Measurements from ENCODE around the gene TXN2. TPM values are rescaled to one million over a fixed set of nuclear protein-coding genes. Genes with fewer than 3 reads are reported as not detected.
"Not testable (repeated sequence)": the region's sequence is repeated elsewhere in the genome, so short reads cannot be mapped to it uniquely, and the experiment has no call there.

TXN2 gene
- total RNA-seq, 3 donors from 2014 or later, result 73.2 to 101 (median 95.8) TPM

DNA sequence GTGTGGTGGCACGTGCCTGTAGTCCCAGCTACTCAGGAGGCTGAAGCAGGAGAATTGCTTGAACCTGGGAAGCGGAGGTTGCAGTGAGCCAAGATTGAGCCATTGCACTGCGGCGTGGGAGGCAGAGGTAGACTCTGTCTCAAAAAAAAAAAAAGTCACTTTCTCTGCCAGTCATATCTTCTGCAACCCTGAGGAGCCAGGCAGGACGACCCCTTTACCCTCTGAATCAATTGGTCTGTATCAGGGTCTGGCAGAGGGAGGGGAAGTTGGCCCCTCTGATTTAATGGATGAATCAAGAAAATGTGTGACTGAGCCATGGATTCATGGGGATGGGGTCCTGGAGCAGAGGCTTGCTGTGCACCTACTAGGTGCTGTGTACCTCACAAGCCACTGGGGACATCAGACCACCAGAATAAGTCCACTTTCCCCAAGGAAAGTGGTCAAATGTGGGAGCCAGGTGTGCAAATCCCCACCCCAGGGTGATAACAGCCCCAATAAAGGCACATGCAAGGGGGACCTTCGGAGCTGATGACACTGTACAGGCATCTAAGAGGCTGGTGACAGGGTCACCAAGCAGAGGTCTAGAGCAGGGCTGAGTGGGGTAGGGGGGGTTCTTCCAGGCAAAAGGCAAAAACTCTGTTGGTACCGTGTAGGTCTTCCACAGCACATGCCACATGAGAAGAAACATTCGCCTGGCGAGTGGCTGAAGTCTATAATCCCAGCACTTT is 29.0 kb downstream of the TXN2 start:
- intact Hi-C loops (cut with DNase I, micrococcal nuclease), result loop anchor here in 1 of 2 donors (10.0 kb wide), 1 partner anchor 68 kb away; the partner anchor contains the start of gene MYH9
- Histone ChIP-seq H3K36me3 (ENCODE audit: low read depth) (no peaks in the 10 kb centered on the region), H3K4me1 (ENCODE audit: low read depth) (peaks cover 48% of the 10 kb centered on the region), H3K4me3 (no peak overlapping the region), H3K9me3 (no peaks in the 10 kb centered on the region)
- TF ChIP-seq, protein P1, sequence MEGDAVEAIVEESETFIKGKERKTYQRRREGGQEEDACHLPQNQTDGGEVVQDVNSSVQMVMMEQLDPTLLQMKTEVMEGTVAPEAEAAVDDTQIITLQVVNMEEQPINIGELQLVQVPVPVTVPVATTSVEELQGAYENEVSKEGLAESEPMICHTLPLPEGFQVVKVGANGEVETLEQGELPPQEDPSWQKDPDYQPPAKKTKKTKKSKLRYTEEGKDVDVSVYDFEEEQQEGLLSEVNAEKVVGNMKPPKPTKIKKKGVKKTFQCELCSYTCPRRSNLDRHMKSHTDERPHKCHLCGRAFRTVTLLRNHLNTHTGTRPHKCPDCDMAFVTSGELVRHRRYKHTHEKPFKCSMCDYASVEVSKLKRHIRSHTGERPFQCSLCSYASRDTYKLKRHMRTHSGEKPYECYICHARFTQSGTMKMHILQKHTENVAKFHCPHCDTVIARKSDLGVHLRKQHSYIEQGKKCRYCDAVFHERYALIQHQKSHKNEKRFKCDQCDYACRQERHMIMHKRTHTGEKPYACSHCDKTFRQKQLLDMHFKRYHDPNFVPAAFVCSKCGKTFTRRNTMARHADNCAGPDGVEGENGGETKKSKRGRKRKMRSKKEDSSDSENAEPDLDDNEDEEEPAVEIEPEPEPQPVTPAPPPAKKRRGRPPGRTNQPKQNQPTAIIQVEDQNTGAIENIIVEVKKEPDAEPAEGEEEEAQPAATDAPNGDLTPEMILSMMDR (IDR thresholded peaks at IDR 0.05), result no peak
- ATAC-seq (no peak), DNase-seq (no peak)

DNA sequence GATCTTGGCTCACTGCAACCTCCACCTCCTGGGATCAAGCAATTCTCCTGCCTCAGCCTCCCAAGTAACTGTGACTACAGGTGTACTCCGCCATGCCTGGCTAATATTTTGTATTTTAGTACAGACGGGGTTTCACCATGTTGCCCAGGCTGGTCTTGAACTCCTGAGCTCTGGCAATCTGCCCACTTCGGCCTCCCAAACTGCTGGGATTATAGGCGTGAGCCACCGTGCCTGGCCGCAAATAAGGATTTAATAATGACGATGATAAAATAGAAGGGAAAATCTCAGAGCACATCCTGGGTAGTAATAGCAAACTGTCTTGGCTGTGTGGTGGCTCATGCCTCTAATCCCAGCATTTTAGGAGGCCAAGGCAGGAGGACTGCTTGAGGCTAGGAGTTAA is 30.5 kb downstream of the TXN2 start:
- intact Hi-C loops (cut with DNase I, micrococcal nuclease), result loop anchor here in 1 of 2 donors (10.0 kb wide), 1 partner anchor 66 kb away; the partner anchor contains the start of gene MYH9
- not testable (repeated sequence) for H3K9me3 ChIP-seq; ATAC-seq; H3K36me3 ChIP-seq (ENCODE audit: low read depth); DNase-seq; H3K4me3 ChIP-seq
- peaks cover 46% of the 10 kb centered on the region for H3K4me1 ChIP-seq (ENCODE audit: low read depth)

DNA sequence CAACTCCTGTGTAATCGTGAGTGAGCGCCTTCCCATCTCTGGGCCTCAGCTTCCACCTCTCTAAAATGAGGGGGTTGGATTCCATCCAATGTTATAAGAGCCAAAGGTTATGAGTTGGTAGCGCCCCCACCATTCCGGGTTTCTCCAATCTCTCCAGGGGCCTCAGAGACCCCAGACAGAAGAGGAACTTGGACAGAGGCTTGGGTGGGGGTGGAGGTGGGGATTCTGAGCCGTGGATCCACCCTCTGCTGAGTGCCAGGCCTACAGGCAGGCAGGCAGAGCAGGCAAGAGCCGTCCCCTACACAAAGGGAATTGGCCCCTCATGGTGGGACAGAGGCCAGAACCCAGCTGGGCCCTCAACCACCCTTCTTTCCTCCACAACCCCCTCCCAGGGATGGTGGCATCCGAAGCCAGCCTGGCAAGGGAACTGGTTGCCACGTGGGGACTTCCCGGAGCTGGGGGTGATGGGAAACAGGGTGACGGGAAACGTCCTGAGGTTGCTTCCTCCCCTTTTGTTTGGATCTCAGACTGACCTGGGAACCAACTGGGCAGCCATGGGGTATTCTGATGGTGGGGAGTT is 31.8 kb downstream of the TXN2 start:
- no peak overlapping the region for H3K4me3 ChIP-seq
- TF ChIP-seq, protein P1 (IDR thresholded peaks at IDR 0.05), result no peak
- H3K36me3 ChIP-seq (ENCODE audit: low read depth), result no peaks in the 10 kb centered on the region
- DNase-seq, result no peak
- H3K4me1 ChIP-seq (ENCODE audit: low read depth), result peaks cover 36% of the 10 kb centered on the region
- no peaks in the 10 kb centered on the region for H3K9me3 ChIP-seq
- ATAC-seq, result no peak
- intact Hi-C loops (cut with DNase I, micrococcal nuclease), result loop anchor here in 1 of 2 donors (10.0 kb wide), 1 partner anchor 65 kb away; the partner anchor contains the start of gene MYH9

DNA sequence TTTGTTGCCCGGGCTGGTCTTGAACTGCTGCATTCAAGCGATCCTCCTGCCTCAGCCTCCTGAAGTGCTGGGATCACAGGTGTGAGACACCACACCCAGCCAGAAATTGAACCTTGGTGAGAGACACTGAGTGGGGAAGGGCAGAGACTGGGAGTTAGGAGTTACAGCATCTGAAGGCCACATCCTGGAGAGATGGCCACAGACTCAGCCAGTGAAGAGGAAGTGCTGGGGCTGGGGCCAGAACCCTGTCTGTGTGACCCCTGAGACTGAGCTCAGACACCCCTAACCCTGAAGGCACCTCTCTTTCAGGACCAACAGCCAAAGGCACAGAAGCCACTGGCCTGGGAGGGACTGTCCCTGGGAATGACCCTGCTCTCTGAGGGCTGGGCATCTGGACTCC is 33.8 kb downstream of the TXN2 start:
- ATAC-seq, result no peak
- H3K36me3 ChIP-seq (ENCODE audit: low read depth), result no peaks in the 10 kb centered on the region
- TF ChIP-seq, protein P1 (IDR thresholded peaks at IDR 0.05), result no peak
- intact Hi-C loops (cut with DNase I, micrococcal nuclease), result no loop called here
- no peak overlapping the region for H3K4me3 ChIP-seq
- H3K9me3 ChIP-seq, result no peaks in the 10 kb centered on the region
- DNase-seq, result peak in 1 of 3 donors; percentile 28
- peaks cover 22% of the 10 kb centered on the region for H3K4me1 ChIP-seq (ENCODE audit: low read depth)

DNA sequence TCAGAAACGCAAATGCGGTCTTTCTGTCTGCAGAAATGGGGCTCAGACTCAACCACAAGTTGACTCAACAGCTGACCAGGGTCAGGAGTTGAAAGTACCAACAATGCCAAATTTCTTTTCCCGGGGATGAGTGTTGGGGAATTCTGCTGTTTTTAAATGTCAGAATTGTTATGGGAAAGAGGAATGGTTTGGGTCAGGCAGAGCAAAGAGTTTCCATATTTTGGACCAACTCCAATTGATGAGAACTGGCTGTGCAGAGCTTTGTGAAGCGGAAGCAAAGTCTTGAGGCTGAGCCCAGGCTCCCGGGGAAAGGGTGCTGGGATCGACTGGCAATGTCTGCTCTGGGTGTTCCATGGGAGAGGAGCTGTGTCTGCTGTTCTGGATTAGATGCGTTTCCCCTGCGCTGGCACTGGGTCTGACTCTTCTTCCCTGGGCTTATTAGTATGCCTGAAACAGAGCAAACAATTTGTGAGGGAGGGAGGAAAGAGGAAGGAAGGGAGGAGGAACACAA is 36.2 kb downstream of the TXN2 start:
- peak in 1 of 3 donors; percentile 45 for DNase-seq
- intact Hi-C loops (cut with DNase I, micrococcal nuclease), result no loop called here
- peak; percentile 8 for ATAC-seq
- Histone ChIP-seq H3K4me3 (no peak overlapping the region), H3K36me3 (ENCODE audit: low read depth) (no peaks in the 10 kb centered on the region), H3K9me3 (no peaks in the 10 kb centered on the region), H3K4me1 (ENCODE audit: low read depth) (peaks cover 10% of the 10 kb centered on the region)
- TF ChIP-seq, protein P1 (IDR thresholded peaks at IDR 0.05), result no peak

- TF ChIP-seq, protein P1 (IDR thresholded peaks at IDR 0.05), result no peak
- Histone ChIP-seq H3K4me1 (ENCODE audit: low read depth) (peaks cover 14% of the 10 kb centered on the region), H3K9me3 (no peaks in the 10 kb centered on the region), H3K4me3 (no peak overlapping the region), H3K36me3 (ENCODE audit: low read depth) (no peaks in the 10 kb centered on the region)
- intact Hi-C loops (cut with DNase I, micrococcal nuclease), result no loop called here
- DNase-seq (no peak), ATAC-seq (no peak)
Observed at GRCh38 chr22:36443198-36443770, 38.2 kb downstream of the TXN2 start.
